Dendritic cell treated with granulocyte-macrophage colony-stimulating factor and Interleukin-4, amounts not matched to agents 40 ng/mL and 50 ng/mL, for 4 days (primary cell): Measurements from ENCODE around the gene TBC1D5.
"Not testable (repeated sequence)": the region's sequence is repeated elsewhere in the genome, so short reads cannot be mapped to it uniquely, and the experiment has no call there.

ENCODE experiments used
- H3K27ac Mint-ChIP-seq: one replicate; pipeline ENCODE4 v1.8.0; 2022; ENCODE audit warnings: mild to moderate bottlenecking, mixed read lengths
- H3K27me3 Mint-ChIP-seq: one replicate; pipeline ENCODE4 v1.8.0; 2022; ENCODE audit warnings: mild to moderate bottlenecking, mixed read lengths
- H3K36me3 Mint-ChIP-seq: one replicate; pipeline ENCODE4 v1.8.0; 2022; ENCODE audit warnings: low read depth, mixed read lengths
- H3K4me1 Mint-ChIP-seq: one replicate; pipeline ENCODE4 v1.8.0; 2022; ENCODE audit warnings: low read depth, mixed read lengths
- H3K4me3 Mint-ChIP-seq: one replicate; pipeline ENCODE4 v1.8.0; 2022; ENCODE audit warnings: mild to moderate bottlenecking, moderate library complexity, mixed read lengths
- H3K9me3 Mint-ChIP-seq: one replicate; pipeline ENCODE4 v1.8.0; 2022; ENCODE audit warnings: mixed read lengths
- intact Hi-C: fragments of 100-400 bp; cut with micrococcal nuclease; formaldehyde crosslinking; loops from one replicate; pipeline ENCODE4 v1.15.0; 2022

The TBC1D5 gene

DNA sequence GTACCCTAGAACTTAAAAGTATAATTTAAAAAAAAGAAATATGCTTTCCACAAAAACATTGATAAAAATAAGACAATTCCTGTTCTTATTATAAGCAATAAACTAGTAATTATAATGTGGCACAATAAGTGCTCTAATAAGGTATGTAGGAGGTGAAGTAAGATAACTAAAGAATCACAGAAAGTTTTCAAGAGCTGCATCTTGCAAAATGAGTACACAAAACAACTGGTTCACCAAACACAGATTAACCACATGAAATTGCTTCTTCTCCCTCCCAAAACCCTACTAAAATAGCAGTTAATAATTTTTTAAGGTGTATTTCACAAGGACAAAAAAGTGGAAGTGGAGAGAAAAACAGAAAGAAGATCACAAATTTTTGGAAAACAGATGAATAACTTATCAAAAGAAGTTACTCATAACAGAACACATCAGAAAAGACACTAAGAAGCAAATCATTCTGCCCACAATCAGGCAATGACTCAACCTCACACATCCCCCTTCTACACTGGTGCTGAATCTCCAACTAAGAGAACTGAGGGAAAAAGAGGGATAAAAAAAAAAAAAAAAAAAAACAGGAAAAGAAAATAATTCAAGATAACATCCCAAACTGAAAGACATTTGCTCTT, 64.2 kb downstream of the TBC1D5 start:
- no peak overlapping the region for H3K27ac Mint-ChIP-seq
- H3K9me3 Mint-ChIP-seq = no peaks in the 10 kb centered on the region

DNA sequence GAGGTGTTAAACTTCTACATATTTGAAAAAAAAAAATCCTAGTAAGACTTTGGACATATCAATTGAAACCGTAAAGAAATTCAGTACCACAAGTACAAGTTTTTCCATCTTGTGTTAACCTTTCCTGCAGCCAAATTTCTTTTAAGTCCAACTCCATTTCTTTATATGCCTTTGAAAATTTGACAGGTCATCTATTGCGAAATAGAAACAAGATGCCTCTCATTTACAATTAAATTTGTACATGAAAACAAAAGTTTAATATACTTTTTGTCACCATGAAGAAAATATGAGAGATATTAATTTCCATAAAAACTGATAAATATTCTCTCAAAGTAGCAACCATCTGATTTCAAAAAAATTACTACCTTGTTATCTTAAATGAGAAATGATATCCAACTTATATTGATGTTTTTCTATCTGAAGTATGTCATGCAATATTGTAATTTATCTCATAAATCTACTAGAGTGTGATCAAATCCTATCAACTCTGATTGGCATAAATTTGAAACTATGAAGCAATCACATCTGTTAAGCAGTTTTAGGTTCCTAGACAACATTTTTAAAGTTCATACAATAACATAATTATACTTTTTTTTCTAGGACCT, 68.2 kb downstream of the TBC1D5 start:
- no peaks in the 10 kb centered on the region for H3K9me3 Mint-ChIP-seq
- no peak overlapping the region for H3K4me3 Mint-ChIP-seq
- intact Hi-C loops = no loop called here
- H3K27ac Mint-ChIP-seq = no peak overlapping the region
- no peaks in the 10 kb centered on the region for H3K27me3 Mint-ChIP-seq
- peaks cover 11% of the 10 kb centered on the region for H3K36me3 Mint-ChIP-seq
- peaks cover 6% of the 10 kb centered on the region for H3K4me1 Mint-ChIP-seq

More for the DNA sequence above, 64.2 kb downstream of the TBC1D5 start:
- Mint-ChIP-seq H3K27me3 (no peaks in the 10 kb centered on the region), H3K4me1 (peaks cover 6% of the 10 kb centered on the region), H3K36me3 (no peaks in the 10 kb centered on the region), H3K4me3 (no peak overlapping the region)
- intact Hi-C loops = no loop called here

DNA sequence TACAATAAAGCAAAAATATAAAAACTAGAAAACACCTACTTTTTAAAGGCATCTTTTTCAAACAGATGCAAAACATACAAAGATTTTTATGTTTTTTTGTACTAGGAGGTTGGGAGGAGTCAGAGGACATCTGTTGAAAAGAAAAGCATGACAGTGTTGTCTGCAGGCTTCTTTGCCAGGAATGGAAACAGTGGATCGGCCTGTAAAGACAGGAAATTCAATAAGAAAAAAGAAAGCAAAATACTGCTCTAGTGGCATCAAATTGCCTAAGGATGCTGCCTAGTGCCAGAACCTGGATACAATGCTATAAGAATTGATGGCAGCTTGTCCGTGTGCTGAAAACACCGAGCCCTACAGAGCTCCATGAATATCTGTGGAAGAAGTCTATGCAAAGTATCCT, 69.9 kb downstream of the TBC1D5 start:
- H3K9me3 Mint-ChIP-seq = peaks cover 6% of the 10 kb centered on the region
- peaks cover 18% of the 10 kb centered on the region for H3K36me3 Mint-ChIP-seq
- intact Hi-C loops = no loop called here
- no peaks in the 10 kb centered on the region for H3K4me1 Mint-ChIP-seq
- no peaks in the 10 kb centered on the region for H3K27me3 Mint-ChIP-seq
- no peak overlapping the region for H3K27ac Mint-ChIP-seq
- H3K4me3 Mint-ChIP-seq = no peak overlapping the region

DNA sequence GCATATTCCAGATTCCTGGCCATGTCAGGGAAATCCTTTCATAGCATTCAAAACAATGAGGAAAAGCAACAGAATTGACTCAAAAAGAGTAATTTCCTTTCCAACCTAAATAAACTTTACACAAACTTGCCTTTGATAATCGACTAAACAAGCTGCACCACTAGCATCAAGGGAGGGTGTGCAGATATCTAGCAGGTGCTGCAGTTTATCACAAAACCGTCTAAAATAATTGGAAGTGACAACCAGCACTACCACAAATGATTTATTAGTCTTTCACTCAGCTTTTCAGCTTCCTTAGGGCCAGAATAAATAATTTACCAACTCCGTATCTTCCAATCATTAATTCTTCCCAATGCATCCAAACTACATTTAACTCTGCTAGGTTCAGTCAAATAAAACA, 71.7 kb downstream of the TBC1D5 start:
- no peaks in the 10 kb centered on the region for H3K4me1 Mint-ChIP-seq
- no peaks in the 10 kb centered on the region for H3K27me3 Mint-ChIP-seq
- H3K9me3 Mint-ChIP-seq = peaks cover 6% of the 10 kb centered on the region
- H3K4me3 Mint-ChIP-seq = no peak overlapping the region
- H3K36me3 Mint-ChIP-seq = peaks cover 18% of the 10 kb centered on the region
- no peak overlapping the region for H3K27ac Mint-ChIP-seq
- intact Hi-C loops = no loop called here

DNA sequence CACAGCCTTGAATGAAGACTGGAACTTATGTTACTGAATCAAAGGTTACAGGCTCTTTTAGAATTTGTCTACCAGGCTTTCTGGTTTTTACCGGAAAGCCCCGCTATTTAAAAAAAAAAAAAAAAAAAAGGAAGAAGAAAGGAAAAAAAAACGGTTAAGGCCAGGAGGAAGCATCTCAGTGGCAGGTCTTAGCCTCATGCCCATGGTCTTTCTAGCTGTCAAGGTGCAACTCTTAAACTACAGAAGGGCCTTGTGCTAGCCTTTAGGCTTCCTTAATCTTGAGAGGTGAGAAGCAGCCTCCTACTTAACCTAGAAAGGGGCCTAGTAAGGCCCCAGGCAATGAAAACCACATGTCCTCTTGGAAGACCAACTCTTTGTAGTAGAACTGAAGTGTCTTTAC, 77.5 kb downstream of the TBC1D5 start:
- H3K4me1 Mint-ChIP-seq = peaks cover 6% of the 10 kb centered on the region
- H3K27ac Mint-ChIP-seq = no peak overlapping the region
- intact Hi-C loops = no loop called here
- no peaks in the 10 kb centered on the region for H3K27me3 Mint-ChIP-seq
- H3K4me3 Mint-ChIP-seq = no peak overlapping the region
- H3K36me3 Mint-ChIP-seq = peaks cover 10% of the 10 kb centered on the region
- peaks cover 6% of the 10 kb centered on the region for H3K9me3 Mint-ChIP-seq

DNA sequence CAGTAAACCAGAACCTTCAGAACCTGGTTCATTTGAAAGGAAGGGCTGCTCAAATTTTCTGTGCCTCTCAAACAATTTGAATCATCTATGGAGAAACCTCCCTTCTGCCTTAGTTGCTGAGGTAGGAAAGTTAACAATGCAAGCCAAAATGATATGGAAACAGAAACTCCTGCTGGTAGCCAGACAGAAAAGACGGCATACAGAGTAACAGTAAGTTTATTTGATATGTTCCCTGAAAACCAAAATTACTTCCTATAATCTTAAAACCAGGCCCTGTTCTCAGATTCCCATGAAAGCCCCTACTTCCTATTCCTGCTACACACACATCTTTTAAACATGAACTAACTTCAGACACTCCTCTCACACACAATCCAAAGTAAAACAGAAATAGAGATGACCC, 86.2 kb downstream of the TBC1D5 start:
- Mint-ChIP-seq H3K36me3 (no peaks in the 10 kb centered on the region), H3K9me3 (no peaks in the 10 kb centered on the region), H3K27ac (peak overlapping the region; percentile 69), H3K27me3 (no peaks in the 10 kb centered on the region), H3K4me3 (peak overlapping the region; percentile 28), H3K4me1 (peaks cover 26% of the 10 kb centered on the region)
- intact Hi-C loops = no loop called here

DNA sequence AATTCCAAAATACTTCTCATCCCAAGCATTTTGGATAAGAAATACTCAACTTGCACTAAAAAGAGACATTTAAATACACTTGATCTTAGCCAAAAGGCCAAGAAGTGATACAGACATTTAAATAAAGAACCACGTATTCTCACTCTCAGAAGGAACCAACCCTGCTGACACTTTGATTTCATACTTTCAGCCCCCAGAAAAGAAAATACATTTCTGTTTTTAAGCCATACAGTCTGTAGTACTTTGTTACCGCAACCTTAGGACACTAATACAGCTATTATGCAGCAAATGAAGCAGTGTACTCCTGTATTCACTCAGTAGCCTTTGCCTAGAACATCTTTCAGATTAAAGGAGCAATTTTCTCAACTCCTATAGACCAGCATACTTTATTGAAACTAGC, 86.7 kb downstream of the TBC1D5 start:
- H3K36me3 Mint-ChIP-seq = no peaks in the 10 kb centered on the region

DNA sequence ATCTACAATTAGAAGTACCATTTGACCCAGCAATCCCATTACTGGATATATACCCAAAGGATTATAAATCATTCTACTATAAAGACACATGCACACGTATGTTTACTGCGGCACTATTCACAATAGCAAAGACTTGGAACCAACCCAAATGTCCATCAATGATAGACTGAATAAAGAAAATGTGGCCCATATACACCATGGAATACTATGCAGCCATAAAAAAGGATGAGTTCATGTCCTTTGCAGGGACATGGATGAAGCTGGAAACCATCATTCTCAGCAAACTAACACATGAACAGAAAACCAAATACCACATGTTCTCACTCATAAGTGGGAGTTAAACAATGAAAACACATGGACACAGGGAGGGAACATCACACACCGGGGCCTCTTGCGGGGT, 92.7 kb downstream of the TBC1D5 start:
- not testable (repeated sequence) for H3K4me3 Mint-ChIP-seq, H3K4me1 Mint-ChIP-seq, H3K27ac Mint-ChIP-seq, H3K36me3 Mint-ChIP-seq, H3K27me3 Mint-ChIP-seq, H3K9me3 Mint-ChIP-seq
- intact Hi-C loops = loop anchor here (5.0 kb wide), 1 partner anchor 93 kb away; the partner anchor contains the start of gene TBC1D5

More for the DNA sequence above, 86.7 kb downstream of the TBC1D5 start:
- H3K27ac Mint-ChIP-seq = peak overlapping the region; percentile 69
- H3K4me1 Mint-ChIP-seq = peaks cover 26% of the 10 kb centered on the region
- intact Hi-C loops = no loop called here
- no peaks in the 10 kb centered on the region for H3K9me3 Mint-ChIP-seq
- no peak overlapping the region for H3K4me3 Mint-ChIP-seq
- no peaks in the 10 kb centered on the region for H3K27me3 Mint-ChIP-seq

DNA sequence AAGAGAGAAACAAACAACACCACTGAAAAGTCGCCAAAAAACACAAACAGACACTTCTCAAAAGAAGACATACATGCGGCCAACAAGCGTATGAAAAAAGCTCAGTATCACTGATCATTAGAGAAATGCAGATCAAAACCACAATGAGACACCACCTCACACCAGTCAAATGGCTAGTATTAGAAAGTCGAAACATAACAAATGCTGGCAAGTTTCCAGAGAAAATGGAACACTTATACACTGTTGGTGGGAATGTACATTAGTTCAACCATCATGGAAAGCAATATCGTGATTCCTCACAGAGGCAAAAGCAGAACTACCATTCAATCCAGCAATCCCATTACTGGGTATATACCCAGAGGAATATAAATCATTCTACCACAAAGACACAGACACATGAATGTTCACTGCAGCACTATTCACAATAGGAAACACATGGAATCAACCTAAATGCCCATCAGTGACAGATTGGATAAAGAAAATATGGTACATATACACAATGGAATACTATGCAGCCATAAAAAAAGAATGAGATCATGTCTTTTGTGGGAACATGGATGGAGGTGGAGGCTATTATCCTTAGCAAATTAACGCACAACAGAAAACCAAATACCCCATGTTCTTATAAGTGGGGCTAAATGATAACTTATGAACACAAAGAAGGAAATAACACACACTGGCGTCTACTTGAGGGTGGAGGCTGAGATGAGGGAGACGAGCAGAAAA, 93.6 kb downstream of the TBC1D5 start:
- H3K27me3 Mint-ChIP-seq, H3K36me3 Mint-ChIP-seq, H3K27ac Mint-ChIP-seq, H3K9me3 Mint-ChIP-seq, H3K4me3 Mint-ChIP-seq, H3K4me1 Mint-ChIP-seq: not testable (repeated sequence)
- intact Hi-C loops = loop anchor here (5.0 kb wide), 1 partner anchor 94 kb away; the partner anchor contains the start of gene TBC1D5

DNA sequence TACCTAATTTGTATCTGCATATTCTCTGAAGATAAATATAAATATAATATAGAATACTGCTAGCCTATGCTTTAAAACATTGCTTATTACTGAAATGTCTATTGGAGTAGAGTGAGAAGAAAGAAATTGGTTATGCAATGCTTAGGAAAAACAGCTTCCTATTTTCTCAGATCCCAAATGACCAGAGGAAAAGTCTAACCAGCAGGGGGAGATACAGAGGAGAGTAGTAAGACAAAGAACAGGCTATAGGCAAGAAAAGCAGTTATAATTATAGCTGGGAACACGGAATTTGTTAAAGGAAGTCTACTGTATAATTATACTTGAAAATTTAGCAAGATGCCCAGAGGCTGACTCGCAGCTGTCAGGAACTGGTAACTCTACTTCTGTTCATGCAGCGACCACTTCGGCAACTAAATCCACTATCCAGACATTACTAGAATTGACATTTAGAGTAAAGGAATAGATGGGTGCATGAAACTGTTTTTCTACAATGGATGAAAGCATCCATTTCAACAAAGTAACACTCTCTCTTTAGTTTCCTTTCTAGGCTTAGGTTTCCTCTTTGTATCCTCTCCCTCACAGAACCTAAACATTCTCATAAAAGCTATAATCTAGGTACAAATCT, 97.2 kb downstream of the TBC1D5 start:
- no peak overlapping the region for H3K4me3 Mint-ChIP-seq
- intact Hi-C loops = loop anchor here (2.0 to 5.0 kb wide), 2 partner anchors 97 to 196 kb away; partner anchors contain the start of gene TBC1D5
- no peaks in the 10 kb centered on the region for H3K27me3 Mint-ChIP-seq
- no peaks in the 10 kb centered on the region for H3K4me1 Mint-ChIP-seq
- H3K9me3 Mint-ChIP-seq = peaks cover 8% of the 10 kb centered on the region
- H3K36me3 Mint-ChIP-seq = peaks cover 7% of the 10 kb centered on the region
- H3K27ac Mint-ChIP-seq = no peak overlapping the region

DNA sequence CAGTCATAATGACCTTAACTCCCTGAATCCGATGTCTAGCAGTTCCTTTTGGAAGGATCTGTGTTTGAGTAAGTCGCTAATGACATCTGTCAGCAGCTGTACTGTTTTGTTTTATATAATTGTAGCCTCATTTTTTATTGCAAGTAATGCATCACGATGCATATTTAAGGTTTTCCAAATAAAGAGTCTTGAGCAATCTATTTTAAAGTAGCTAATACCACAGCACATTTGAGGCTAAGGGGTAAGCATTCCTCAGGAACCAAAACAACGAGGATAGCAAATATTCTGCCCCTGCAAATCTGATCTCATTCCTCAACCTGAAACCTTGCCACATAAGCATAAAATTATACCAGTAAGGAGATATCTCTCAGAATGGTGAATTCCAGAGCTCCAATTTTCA, 98.7 kb downstream of the TBC1D5 start:
- H3K27me3 Mint-ChIP-seq = no peaks in the 10 kb centered on the region
- no peak overlapping the region for H3K4me3 Mint-ChIP-seq
- no peak overlapping the region for H3K27ac Mint-ChIP-seq
- peaks cover under 1% of the 10 kb centered on the region for H3K9me3 Mint-ChIP-seq
- peaks cover 9% of the 10 kb centered on the region for H3K4me1 Mint-ChIP-seq
- intact Hi-C loops = loop anchor here (2.0 kb wide), 1 partner anchor 197 kb away; no protein-coding TSS in a partner anchor
- no peaks in the 10 kb centered on the region for H3K36me3 Mint-ChIP-seq

DNA sequence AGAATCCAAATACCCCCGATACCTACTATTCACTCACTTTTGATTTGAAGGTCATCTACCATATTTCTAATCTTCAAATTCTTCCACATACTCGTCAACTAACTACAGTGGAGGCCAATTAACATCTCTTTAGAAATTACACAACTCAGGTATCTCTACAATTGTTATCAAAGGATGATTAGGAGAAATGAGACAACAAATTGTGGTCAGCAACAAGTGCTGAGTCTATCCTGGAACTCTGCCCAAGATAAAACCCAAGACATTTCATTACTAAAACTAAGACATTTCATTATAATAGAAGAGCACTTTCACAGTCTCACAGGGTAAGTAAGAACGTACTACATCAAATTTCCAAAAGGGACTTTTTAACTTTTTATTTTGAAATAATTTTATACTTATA, 100.0 kb downstream of the TBC1D5 start:
- Mint-ChIP-seq H3K27me3 (no peaks in the 10 kb centered on the region), H3K9me3 (no peaks in the 10 kb centered on the region), H3K27ac (no peak overlapping the region), H3K4me1 (peaks cover 15% of the 10 kb centered on the region), H3K4me3 (no peak overlapping the region), H3K36me3 (no peaks in the 10 kb centered on the region)
- intact Hi-C loops = no loop called here

DNA sequence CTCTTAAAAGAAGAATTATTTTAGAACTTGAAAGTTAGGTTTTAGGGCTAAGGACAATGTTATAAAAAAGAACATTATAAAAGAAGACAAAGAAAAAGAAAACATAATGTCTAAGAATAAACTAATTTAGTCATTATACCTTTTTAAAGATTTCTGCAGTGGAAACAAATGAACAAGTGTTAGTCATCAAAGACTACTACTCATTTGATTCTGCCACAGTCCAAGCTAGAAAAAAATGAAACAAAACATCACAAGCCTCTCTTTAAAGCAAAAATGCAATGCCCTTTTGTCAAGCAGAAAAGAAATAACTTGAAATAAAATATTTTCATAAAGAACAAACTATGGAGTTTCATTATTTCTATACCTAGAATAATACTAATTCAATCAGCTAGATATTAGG, 102.0 kb downstream of the TBC1D5 start:
- Mint-ChIP-seq H3K36me3 (no peaks in the 10 kb centered on the region), H3K4me1 (peaks cover 21% of the 10 kb centered on the region), H3K9me3 (no peaks in the 10 kb centered on the region), H3K4me3 (no peak overlapping the region), H3K27me3 (no peaks in the 10 kb centered on the region), H3K27ac (no peak overlapping the region)
- intact Hi-C loops = no loop called here

DNA sequence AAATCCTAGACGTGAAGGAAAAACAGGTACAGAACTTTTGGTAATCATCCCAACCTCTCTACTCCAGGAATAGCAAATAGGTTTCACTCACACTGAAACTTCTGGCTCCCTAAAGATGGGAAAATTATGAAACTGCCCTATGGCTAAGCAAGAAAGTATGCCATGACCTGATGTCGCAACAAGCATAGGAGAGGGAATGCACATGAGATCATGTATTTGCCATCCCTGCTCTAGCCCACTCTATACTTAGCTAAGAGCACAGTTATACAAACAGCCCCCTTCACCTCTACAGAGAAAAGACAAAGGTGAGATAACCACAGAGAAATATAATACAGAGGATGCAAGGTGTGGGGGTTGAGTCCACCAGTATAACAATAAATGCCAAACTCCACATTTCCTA, 102.7 kb downstream of the TBC1D5 start:
- intact Hi-C loops = no loop called here
- Mint-ChIP-seq H3K36me3 (no peaks in the 10 kb centered on the region), H3K27me3 (no peaks in the 10 kb centered on the region), H3K4me3 (no peak overlapping the region), H3K9me3 (no peaks in the 10 kb centered on the region), H3K27ac (no peak overlapping the region), H3K4me1 (peaks cover 21% of the 10 kb centered on the region)
